ENCODE measurements around the gene REM1. TPM values are rescaled to one million over a fixed set of nuclear protein-coding genes. Genes with fewer than 3 reads are reported as not detected.

The REM1 gene
- total RNA-seq, 2 donors from 2014 or later = 1.3 to 4.9 TPM

GRCh38 chr20:31440012-31440659 is 35.0 kb upstream of the REM1 start, which contains the start of gene DEFB123:
Gene DEFB123, plus strand, starts transcription at chr20:31440632. Its CDS starts 67 bp downstream, at chr20:31440699.
- no peaks in the 10 kb centered on the region for H3K4me1 ChIP-seq (replicated peaks)
- H3K4me3 ChIP-seq = no peak within 1 kb of the TSS
- no peaks in the 10 kb centered on the region for H3K36me3 ChIP-seq
- WGBS = 83% methylated on average over 16 of the region's 16 CpGs
- no peak within 1 kb of the TSS for H3K27ac ChIP-seq
- TF ChIP-seq POLR2A (IDR thresholded peaks at IDR 0.05) (no peak), CTCF (IDR thresholded peaks at IDR 0.05) (no peak), POLR2AphosphoS5 (IDR thresholded peaks at IDR 0.05) (no peak)
- intact Hi-C loops (cut with DNase I) = no loop called here
- H3K27me3 ChIP-seq (replicated peaks; ENCODE audit: insufficient read depth) = no peaks in the 10 kb centered on the region
- no peaks in the 10 kb centered on the region for H3K9me3 ChIP-seq
- no peak for DNase-seq (ENCODE audit: low spot score)

- Histone ChIP-seq H3K9me3 (no peaks in the 10 kb centered on the region), H3K27me3 (replicated peaks; ENCODE audit: insufficient read depth) (no peaks in the 10 kb centered on the region)
- WGBS = 65% methylated on average over 12 of the region's 12 CpGs
These were observed 28.8 kb upstream of the REM1 start for GRCh38 chr20:31446084-31446819.

GRCh38 chr20:31449511-31450414 is 25.3 kb upstream of the REM1 start:
- no peak overlapping the region for H3K4me3 ChIP-seq
- intact Hi-C loops (cut with DNase I) = no loop called here
- no peaks in the 10 kb centered on the region for H3K9me3 ChIP-seq
- H3K27me3 ChIP-seq (replicated peaks; ENCODE audit: insufficient read depth) = no peaks in the 10 kb centered on the region
- no peak for TF ChIP-seq POLR2A (IDR thresholded peaks at IDR 0.05)
- no peak for TF ChIP-seq CTCF (IDR thresholded peaks at IDR 0.05)
- no peak for TF ChIP-seq POLR2AphosphoS5 (IDR thresholded peaks at IDR 0.05)
- H3K27ac ChIP-seq = no peak overlapping the region
- WGBS = 59% methylated on average over 8 of the region's 8 CpGs
- H3K4me1 ChIP-seq (replicated peaks) = no peaks in the 10 kb centered on the region
- no peaks in the 10 kb centered on the region for H3K36me3 ChIP-seq
- no peak for DNase-seq (ENCODE audit: low spot score)

More at GRCh38 chr20:31446084-31446819, 28.8 kb upstream of the REM1 start:
- DNase-seq (ENCODE audit: low spot score) = no peak
- TF ChIP-seq POLR2A (IDR thresholded peaks at IDR 0.05) = no peak
- no peak for TF ChIP-seq CTCF (IDR thresholded peaks at IDR 0.05)
- Histone ChIP-seq H3K27ac (no peak overlapping the region), H3K4me1 (replicated peaks) (no peaks in the 10 kb centered on the region), H3K4me3 (no peak overlapping the region), H3K36me3 (no peaks in the 10 kb centered on the region)
- intact Hi-C loops (cut with DNase I) = no loop called here

- intact Hi-C loops (cut with DNase I) = no loop called here
These were observed 22.5 kb upstream of the REM1 start for GRCh38 chr20:31452575-31452974.

More at GRCh38 chr20:31452575-31452974, 22.5 kb upstream of the REM1 start:
- Histone ChIP-seq H3K36me3 (no peaks in the 10 kb centered on the region), H3K4me1 (replicated peaks) (no peaks in the 10 kb centered on the region), H3K27me3 (replicated peaks; ENCODE audit: insufficient read depth) (no peaks in the 10 kb centered on the region), H3K27ac (no peak overlapping the region), H3K4me3 (no peak overlapping the region), H3K9me3 (no peaks in the 10 kb centered on the region)
- TF ChIP-seq POLR2AphosphoS5 (IDR thresholded peaks at IDR 0.05) (no peak), CTCF (IDR thresholded peaks at IDR 0.05) (no peak), POLR2A (IDR thresholded peaks at IDR 0.05) (no peak)
- WGBS = 80% methylated on average over 2 of the region's 2 CpGs
- DNase-seq (ENCODE audit: low spot score) = no peak
